GM19324 (cell line): ENCODE results near the gene AADACL2.

Experiments
- ATAC-seq: cut with Tn5 transposase; IDR thresholded peaks from one replicate; pipeline ENCODE4 v1.9.1; 2021; ENCODE audit warnings: mild to moderate bottlenecking, moderate library complexity; ENCODE audit not compliant: unreplicated experiment, low FRiP score

Gene AADACL2

GRCh38 chr3:151733613-151734012 is at the start of gene AADACL2:
TSS of gene AADACL2 (plus strand) at chr3:151733927. CDS start at chr3:151734036, 109 bp downstream.
- no peak for ATAC-seq

DNA sequence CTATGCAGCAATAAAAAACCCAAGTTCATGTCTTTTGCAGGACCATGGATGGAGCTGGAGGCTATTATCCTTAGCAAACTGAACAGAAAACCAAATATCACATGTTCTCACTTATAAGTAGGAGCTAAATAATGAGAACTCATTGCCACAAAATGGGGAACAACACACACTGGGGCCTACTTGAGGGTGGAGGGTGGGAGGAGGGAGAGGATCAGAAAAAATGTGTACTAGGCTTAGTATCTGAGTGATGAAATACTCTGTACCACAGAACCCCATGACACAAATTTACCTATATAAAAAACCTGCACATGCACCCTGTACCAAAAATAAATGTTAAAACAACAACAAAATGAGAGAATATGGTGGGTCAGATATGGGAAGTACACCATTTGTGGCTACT is 49.6 kb upstream of the AADACL2 start:
- no peak for ATAC-seq

GRCh38 chr3:151686257-151686656 is 47.5 kb upstream of the AADACL2 start:
- no peak for ATAC-seq

- no peak for ATAC-seq
Observed at GRCh38 chr3:151687076-151687475, 46.7 kb upstream of the AADACL2 start.

- ATAC-seq = no peak
Observed at GRCh38 chr3:151688571-151688970, 45.2 kb upstream of the AADACL2 start.

DNA sequence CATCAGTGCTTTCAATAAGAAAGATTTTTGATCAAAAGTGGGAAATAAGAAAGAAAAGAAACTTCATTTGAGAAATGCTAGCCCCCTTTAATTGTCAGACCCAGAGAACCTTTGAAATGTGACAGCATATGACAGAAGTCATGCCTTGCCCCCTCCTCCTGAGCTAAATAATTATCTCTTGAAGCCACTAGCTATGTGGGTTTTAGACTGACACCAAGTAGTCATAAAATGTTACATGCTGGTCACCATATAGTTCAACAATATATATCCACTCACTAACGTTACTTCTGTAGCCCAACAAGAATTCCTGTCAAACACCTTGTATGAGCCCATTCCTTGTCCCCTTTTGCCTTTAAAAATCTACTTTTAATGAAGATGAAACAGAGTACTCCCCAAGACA is 43.1 kb upstream of the AADACL2 start:
- ATAC-seq = no peak

DNA sequence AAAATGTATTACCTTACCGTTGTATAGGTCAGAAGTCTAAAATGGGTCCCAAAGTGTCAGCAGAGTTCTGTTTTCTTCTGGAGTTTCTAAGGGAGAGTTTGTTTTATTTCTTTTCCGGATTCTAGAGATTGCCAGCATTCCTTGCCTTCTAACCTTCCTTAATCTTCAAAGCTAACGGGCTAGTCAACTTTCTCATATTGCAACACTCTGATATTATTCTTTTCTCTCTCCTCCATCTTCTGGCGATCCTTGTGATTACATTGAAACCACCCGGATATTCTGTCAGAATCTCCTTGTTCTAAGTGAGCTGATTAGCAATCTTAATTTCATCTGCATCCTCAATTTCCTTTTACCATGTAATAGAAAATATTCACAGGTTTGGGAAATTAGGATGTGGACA is 36.2 kb upstream of the AADACL2 start:
- no peak for ATAC-seq

- no peak for ATAC-seq
Observed at GRCh38 chr3:151707216-151707615, 26.5 kb upstream of the AADACL2 start.

DNA sequence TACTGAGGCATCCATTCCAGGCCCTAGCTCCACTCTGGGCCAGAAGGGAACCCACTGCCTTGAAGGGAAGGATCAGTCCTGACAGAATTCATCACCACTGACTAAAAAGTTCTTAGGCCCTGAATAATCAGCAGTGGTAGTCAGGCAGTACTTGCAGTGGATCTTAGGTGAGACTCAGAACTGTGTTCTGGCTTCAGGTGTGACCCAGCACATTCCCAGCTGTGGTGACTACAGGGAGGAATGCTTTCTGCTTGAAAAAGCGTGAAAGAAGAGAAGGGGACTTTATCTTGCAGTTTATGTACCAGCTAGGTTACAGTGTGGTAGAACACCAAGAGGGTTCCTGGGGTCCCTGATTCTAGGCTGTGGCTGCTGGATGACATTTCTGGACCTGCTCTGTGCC is 24.9 kb upstream of the AADACL2 start:
- ATAC-seq = no peak

GRCh38 chr3:151709847-151710246 is 23.9 kb upstream of the AADACL2 start:
- no peak for ATAC-seq

GRCh38 chr3:151721294-151721693 is 12.4 kb upstream of the AADACL2 start:
- no peak for ATAC-seq

GRCh38 chr3:151722856-151723255 is 10.9 kb upstream of the AADACL2 start:
- ATAC-seq = no peak

DNA sequence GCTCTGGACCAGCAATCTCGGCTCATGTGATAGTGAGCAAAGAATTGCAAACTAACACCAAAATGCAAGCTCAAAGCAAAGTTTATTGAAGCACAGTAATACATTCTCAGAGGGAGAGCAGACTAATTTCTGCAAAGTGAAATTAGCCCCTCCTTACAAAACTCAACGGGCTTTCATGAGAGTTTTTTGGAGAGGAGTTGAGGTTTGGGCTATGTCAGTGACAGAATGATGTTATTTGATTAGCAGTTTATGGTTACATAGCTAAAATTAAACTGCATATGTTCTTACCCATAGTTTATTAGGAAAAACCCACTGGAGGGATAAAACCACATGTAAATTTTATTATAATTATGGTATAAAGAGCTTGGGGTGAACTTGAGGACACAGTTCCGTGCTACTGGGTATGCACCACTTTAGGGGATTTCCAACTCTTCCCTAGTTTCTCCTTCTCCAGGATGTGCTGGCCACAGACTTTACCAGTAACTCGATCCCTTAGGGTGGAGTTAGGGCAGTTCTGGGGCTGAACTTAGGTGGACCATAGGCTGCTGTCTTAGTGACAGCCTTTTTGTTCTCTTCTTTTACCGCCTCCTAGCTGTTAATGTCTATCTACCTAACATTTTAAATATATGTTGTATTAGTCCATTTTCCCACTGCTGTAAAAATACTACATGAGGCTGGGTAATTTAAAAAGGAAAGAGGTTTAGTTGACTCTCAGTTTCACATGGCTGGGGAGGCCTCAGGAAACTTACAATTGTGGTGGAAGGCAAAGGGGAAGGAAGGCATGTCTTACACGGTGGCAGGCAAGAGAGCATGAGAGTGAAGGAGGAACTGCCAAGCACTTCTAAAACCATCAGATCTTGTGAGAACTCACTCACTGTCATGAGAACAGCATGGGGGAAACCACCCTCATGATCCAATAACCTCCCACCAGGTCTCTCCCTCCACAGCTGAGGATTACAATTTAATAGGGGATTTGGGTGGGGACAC is 8.9 kb upstream of the AADACL2 start:
- no peak for ATAC-seq

DNA sequence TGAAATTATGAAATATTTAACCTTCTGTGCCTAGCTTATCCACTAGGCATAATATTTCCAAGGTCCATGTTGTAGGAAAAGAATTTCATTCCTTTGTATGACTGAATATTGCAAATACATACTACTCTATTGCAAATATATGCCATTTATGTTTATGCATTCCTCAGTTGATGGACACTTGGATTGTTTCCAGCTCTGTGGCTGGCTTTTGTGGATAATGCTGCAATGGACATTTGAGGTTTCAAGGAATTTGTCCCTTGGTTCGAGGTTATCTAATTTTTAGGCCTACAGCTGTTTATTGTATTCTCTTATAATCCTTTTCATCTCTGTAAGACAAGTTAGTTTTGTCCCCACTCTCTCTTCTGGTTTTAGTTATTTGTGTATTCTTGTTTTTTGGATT is 7.7 kb upstream of the AADACL2 start:
- ATAC-seq = no peak

GRCh38 chr3:151732861-151733260 is 866 bp upstream of the AADACL2 start:
- ATAC-seq = no peak

DNA sequence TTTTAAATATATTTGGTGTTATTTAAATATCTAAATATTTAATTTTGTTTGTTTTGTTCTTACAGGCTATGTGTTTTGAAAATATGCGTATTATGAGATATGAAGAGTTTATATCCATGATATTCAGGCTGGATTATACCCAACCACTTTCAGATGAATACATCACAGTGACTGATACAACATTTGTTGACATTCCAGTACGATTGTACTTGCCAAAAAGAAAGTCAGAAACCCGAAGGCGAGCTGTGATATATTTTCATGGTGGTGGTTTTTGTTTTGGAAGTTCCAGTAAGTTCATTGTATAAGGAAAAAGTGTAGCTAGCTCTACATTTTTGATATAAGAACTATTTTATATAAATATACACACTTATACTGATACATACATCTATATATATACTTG is 6.9 kb downstream of the AADACL2 start:
- ATAC-seq = no peak

- ATAC-seq = no peak
Observed at GRCh38 chr3:151743855-151744254, 10.1 kb downstream of the AADACL2 start.

DNA sequence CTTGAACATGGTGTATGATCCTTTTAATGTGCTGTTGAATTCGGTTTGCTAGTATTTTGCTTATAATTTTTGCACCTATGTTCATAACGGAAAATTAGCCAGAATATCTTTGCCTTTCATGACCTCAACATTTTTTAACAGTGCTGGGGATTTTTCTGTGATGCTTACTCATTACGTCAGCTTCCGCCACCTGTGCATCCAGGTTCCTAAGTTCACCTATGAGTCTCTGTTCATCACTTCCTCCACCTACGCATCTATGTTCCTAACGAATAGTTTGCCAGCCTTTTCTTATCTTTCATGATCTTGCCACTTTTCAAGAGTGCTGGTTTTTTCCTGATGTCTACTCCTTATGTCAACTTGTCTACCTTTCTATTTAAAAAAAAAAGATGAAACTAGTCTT is 16.5 kb downstream of the AADACL2 start:
- ATAC-seq = no peak

DNA sequence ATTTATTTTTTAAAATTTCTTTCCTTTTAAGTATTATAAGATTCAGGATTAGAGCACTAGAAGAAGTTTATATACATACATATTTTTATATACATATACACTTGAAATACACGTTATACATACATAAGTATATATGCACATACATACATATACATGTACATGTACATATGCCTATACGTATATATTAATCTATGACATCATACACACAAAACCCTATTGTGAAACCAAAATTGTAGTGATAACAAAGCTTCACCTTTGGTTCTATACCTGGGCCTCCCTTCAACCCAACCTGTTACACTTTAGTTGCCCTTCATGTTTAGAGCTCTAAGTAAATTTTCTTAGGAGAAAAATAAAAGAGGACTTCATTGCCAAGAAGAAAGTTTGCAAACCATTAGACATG is 17.0 kb downstream of the AADACL2 start:
- ATAC-seq = no peak

- no peak for ATAC-seq
Observed at GRCh38 chr3:151751161-151751560, 17.4 kb downstream of the AADACL2 start.

- no peak for ATAC-seq
Observed at GRCh38 chr3:151753846-151754245, 20.1 kb downstream of the AADACL2 start.

- no peak for ATAC-seq
Observed at GRCh38 chr3:151761581-151761980, 27.9 kb downstream of the AADACL2 start.
